Activated T-cell treated with anti-CD3 and anti-CD28 coated beads for 1 hour (primary cell): ENCODE measurements around the gene TNFRSF19.

Experiments used
- DNase-seq: peaks from one replicate; pipeline ENCODE4 v3.0.0-alpha.2; 2020; ENCODE audit warnings: low read depth

The TNFRSF19 gene

DNA sequence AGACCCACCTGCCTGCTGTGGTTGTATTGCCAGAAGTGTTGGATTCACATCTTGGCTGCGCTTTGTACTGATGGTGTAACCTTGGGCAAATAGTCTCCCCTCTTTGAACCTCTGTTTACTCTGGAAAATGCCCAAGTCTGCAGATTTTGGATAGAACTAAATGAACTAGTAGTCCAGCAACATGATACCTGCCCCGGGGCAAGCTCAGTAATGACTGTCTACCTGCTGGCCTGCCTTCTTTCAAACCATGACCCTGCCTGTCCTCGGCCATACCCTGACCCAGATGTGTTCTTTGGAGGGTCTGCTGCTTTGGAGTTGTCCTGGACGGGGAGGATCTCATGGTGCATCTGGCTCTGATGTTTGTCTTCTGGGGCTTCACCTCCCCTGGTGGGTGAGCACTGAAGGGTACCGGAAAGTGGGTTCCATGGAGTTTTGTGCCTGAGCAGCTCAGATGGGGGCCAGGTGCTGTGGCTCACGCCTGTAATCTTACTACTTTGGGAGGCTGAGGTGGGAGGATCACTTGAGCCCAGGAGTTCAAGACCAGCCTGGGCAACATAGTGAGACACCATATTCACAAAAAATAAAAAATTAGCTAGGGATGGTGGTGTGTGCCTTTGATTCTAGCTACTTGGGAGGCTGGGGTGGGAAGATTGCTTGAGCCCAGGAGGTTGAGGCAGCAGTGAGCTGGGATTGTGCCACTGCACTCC is 59.5 kb downstream of the TNFRSF19 start:
- no peak for DNase-seq

DNA sequence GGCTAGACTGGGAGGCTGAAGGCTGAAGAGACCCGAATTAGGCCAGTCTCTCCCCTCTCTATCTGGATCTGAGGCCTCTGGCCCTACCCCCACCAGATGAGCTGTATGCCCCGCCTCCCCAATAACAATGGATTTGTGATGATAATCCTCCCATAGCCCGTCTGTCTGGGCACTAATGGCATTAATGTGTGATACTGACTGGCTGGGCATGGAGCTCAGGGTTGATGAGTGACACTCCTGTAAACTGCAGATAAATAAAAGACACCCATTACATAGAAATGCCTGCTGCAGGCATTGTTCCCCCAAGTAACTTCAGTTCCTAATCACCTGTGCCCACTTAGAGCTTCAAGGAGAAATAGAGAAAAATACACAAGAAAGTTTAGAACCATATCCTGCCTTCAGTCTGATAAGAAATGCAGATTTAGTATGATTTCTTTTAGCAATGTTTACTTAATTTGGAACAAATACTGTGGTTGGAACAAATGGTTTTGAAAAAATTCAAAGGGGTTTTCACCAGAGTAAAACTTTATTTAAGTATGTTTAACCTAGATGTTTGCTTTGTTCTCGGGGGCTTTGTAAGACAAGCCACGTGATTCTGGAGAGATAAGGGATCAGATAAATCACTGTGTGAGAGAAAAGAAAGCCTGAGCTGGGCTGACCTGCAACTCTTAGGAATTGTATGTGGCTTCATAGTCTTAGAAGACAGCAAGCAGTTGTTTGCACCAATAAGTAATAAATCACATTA is 60.3 kb downstream of the TNFRSF19 start:
- DNase-seq, result no peak

DNA sequence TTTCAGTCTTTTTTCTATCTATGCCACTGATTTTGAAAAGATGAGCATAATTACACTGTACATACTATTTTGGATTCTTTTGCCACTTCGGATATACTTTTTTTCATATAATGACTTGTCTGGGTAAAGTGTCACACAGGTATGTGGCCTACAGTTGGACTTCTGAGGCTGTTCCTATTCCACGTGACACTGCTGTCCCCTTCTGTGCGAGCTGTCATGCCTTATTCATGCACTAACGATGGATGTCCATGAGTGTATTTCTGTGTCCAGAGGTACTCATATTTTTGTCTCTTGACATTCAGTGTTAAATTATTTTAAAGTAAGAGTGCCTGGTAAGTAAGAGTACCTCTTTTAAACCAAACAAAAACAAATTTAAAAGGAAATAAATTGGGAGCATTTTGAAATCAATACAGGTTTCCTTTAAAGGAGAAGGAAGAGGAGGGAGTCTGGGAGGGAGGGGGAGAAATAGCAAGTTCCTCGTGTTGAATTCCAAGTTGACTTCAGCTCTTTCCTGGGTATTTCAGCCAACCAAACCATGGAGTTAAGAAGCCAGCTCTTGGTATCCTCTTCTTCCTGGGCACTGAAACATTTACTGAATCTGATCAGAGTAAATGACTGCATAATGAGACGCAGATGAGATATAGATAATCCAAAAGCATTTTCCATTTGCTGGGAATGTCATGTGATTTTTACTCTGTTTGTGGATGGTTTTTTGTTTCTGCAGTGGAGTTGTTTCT is 61.3 kb downstream of the TNFRSF19 start:
- no peak for DNase-seq

DNA sequence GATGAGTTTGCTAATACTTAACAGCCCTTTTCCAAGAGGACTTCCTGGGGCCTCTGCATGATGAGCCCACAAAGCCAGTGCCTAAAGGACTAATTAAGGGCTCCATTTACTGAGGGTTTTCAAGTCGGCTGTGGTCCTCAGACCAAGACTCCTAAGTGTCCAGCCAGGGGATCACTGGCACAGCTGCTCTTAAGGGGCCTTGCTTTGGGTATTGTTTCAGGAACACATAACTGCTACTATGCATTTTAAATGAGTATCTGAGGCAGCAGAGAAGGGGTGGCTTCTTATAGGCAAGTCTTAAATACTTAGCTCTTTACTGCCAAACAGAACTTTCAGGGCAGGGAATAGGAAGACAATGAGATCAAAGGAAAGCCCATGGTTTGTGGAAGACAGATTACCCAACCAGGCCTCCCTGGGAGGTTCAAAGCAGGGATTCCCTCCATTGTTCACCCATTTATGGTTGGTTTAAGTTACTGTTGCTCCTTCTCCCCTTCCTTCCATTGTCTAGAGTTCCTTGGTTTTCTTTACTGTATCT is 61.9 kb downstream of the TNFRSF19 start:
- DNase-seq, result no peak

DNA sequence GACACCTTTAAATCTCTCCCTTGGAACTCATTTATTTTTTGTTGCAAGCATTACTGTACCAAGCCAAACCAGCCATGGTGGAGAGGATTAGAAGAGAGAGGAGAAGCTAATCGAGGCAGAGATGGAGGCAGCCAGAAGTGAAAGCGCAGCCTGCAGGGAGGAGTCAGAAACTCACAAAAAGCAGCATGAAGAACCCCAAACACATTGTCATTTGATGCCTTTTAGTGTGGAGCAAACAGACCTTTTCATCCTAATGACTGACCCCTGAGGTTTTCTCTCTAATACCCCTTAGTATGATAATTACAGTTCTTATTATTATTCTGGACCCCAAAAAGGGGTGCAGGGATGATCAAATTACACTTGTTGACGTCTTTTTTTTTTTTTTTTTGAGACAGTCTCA is 62.5 kb downstream of the TNFRSF19 start:
- no peak for DNase-seq

DNA sequence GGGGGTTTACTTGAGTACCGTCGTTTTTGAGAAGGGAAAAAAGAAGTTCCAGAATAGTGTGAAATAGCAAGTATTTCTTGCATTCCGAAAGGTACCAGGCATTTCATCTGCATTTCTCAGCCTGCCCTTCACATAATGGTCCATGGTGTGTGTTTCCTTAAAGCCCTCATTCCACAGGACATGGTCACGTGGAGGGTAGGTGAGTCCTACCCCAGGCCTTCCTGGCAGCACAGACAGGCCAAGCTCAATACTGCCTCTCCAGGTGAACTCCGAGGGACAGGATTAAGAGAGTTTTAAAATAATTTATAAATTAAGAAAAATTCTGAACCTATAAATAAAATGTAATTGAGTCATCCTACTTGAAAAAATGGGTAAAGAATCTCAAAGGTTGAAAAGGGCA is 64.7 kb downstream of the TNFRSF19 start:
- DNase-seq, result no peak

DNA sequence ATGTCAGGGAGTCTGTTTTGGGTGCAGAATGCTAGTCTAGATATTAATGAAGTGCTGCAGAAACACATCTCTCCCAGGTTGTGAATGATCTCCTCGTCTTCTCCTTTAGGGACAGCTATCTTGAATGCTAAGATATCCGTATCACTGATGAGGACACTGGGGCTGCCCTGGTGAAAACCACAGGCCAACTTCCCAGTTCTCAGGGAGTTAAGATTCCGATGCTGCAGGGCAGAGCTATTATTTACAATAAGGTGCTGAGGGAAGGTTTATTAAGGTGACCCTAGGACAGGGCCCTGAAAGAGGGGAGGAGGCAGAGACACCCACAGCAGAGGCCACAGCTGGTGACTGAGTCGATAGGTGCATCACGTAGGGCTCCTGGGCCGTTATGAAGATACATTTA is 66.1 kb downstream of the TNFRSF19 start:
- DNase-seq, result no peak

DNA sequence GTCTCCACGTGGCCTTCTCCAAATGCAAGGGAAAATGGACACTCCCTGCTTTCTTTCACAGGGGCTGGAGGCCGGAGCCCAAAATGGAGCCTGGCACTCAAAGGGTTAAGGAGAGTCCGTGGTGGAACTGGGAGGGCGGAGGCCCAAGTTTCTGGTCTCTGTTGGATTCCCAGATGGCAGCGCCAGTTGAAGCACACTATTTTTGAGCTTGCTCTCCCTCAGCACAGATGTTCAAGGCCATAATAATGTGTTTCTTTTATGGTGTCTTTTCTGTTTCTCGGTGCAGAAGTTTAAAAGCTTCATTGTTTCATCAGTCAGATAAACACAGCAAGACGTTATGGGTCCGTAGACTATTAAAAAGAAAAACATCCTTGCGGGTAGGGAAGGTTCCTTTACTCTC is 67.6 kb downstream of the TNFRSF19 start:
- no peak for DNase-seq

DNA sequence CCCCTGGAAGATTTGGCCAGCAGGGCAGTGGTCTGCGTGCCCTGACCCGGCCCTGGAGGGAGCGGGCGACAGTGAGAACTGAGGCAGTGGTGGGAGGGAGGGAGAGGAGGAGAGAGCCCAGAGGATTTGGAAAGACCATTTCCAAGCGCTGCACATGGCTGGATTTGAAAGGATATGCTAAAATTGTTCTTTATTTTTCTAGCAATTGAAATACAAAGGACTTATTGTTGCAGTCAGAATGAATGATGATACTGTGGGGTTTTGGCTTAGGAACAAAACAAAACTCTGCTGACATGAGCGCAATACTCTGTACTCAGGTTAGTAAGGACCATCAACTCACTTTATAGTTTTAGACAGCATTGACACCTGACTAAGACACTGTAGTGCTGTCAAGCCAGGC is 69.5 kb downstream of the TNFRSF19 start:
- DNase-seq, result no peak

DNA sequence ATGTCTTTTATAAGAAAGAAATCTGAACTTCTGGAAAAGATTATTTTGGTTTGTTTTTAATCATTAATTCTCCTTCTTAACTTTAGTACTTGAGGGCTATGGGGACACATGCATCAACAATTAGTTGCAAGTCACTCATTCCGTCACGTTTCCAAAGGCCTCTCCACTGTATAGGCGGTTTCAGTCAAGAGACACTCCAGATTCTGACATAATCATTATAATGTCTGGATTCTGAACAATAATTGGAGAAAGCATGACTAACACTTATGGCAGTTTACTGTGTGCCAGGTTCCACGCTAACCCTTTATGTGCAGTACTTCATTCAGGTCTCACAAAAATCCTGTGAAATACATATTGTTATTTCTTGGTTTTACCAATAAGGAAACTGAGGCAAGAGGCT is 71.9 kb downstream of the TNFRSF19 start:
- no peak for DNase-seq

DNA sequence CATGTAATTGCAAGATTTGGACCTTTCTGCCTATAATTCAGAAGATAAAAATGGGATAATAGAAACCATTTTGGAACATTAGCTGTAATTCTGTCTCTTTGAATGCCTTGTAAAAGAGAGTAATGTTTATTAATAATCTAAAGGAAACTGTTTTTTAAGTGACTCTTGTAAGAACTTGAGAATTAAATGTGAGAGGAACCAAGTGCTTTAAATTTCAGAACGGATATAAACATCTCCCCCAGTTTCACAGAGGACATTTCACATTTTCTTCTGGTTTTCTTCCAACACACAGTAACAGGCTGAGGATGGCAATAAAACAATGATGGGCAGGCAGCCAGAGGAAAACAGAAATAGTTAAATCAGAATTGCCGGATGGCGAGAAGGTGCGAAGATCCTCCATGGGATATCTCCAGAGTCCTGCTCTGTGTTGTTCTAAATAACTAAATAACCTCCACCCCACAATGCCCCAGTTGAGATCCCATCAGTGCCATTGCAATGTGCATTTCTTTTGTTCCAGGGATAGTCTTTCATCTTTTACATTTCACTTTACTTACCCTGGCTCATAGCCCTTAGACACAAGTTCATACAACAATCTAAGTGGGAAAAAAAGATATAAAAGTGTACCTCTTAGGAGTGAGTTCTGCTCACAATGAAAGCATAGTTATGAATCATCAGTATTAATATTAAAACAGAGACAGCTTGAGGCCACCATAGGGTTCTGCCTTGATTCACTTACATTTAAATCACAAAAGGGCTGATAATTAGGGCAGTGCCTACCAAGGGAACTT is 73.3 kb downstream of the TNFRSF19 start:
- DNase-seq, result no peak

DNA sequence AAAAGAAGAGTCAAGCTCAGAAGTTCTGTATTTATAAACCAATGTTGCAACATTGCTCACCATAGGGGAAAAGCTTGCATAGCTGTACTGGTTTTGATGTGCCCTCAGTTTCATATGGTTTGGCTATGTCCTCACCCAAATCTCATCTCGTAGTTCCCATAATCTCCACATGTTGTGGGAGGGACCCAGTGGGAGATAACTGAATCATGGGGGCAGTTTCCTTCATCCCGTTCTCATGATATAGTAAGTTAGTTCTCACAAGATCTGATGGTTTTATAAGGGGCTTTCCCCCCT is 73.9 kb downstream of the TNFRSF19 start:
- no peak for DNase-seq

DNA sequence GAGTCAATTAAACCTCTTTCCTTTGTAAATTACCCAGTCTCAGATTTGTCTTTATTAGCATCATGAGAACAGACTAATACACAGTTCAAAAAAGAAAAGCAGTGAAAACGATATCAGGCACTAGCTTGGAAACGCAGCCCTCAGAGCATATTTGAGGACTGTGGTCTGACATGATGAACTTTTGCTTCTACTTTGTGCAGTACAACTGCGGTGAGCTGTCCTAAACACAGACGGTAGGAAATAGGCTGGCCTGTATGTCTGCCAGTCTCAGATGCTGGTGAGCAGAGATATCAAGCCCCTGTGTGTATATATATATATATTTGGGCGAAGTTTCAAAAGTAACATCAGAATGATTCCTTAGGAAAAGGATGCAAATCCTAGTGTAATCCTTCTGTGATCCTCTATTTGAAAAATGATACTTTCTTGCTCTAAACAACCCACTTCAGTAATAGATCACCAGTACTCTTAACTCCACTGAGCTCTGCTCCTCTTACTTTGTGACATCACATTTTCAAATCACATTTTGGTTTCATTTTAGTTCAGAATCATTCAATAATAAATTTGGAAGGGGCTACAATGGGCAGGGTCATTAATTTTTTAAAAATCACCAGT is 74.4 kb downstream of the TNFRSF19 start:
- DNase-seq, result no peak

DNA sequence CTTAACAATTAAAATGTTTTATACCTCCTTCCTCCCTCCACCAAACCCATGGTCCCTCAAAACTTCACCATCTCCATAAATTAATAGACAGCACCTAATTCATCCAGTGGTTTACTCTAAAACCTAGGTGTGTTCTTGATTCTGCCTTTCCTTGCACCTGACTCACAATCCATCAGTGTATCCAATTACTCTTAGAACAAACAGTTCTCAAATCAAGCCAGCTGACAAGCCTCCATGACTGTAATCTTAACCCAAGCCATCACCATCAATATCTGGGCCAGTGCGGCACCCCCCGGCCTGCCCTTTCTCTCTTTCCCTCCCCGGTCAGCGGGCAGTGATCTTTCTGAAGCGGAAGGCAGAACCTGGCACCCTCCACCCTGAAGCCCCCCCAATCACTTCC is 75.6 kb downstream of the TNFRSF19 start:
- no peak for DNase-seq

DNA sequence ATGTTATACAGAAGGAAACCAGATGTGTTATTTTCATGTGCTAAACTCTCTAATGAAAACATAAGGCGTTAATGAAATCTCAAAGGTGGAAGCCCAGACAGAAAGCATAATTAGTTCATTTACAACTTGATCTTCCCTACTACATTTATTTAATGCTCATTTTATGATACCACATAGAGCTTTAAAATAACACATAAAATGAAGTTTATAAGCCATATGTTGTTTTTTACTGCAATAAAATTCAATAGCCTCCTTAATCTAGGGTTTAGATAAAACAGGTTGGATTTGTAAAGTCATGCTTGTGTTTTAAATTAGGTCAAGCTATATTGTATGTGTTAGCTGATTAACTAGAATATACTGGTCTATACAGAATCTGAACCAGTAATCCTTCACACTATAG is 81.2 kb downstream of the TNFRSF19 start:
- no peak for DNase-seq

DNA sequence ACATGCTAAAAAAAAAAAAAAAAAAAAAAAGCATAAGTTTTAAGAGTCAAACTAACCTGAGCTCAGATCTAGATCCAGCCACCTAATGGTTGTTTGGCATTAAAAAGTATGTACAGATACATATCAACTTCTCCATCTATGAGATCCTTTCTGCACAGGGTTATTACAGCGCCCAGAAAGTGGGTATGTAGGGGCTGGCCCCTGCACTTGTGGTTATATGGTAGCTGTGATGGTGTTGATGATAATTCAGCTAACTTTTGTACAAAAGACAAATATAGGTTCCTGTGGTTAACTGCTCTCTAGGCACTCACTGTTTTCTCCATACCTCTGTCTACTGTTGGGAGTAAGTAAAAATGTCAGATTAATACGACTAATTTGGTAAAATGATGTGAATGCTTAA is 81.7 kb downstream of the TNFRSF19 start:
- DNase-seq, result no peak

DNA sequence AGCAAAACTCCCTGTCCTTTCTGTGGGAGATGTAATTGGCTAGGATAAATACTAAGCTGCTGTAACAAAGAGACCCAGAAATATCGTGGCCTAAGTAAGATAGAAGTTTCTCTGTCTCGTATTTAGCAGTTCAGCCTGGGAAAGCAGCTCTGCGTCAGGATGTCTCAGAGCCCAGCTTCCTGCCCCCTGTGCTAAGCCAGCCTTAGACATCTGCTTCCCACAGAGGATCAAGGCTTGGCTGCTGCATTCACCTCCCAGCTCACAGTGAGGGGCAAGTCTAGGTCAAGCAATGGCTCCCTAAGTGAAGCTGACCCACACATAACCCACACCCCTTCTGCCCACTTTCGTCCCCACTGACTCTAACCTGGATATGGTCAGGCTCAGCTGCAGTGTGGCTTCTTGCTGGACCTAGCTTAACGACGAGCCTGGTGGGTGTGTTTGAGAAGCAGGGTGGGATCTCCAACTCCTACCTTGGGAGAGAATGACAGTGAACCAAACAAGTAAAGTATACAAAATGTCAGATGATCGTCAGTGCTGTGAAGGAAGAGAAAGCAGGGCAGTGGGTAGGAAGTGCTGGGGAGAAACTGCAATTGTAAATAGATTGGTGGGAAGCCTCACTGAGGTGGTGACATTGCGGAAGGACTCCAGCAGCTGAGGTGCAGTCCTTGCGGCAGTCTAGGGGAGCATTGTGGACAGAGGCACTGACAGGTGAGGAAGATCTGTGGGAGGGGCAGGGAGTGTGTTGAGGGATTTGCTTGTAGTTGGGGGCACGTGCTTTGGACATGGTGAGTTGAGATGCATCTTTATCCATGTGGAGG is 82.9 kb downstream of the TNFRSF19 start:
- DNase-seq, result no peak

DNA sequence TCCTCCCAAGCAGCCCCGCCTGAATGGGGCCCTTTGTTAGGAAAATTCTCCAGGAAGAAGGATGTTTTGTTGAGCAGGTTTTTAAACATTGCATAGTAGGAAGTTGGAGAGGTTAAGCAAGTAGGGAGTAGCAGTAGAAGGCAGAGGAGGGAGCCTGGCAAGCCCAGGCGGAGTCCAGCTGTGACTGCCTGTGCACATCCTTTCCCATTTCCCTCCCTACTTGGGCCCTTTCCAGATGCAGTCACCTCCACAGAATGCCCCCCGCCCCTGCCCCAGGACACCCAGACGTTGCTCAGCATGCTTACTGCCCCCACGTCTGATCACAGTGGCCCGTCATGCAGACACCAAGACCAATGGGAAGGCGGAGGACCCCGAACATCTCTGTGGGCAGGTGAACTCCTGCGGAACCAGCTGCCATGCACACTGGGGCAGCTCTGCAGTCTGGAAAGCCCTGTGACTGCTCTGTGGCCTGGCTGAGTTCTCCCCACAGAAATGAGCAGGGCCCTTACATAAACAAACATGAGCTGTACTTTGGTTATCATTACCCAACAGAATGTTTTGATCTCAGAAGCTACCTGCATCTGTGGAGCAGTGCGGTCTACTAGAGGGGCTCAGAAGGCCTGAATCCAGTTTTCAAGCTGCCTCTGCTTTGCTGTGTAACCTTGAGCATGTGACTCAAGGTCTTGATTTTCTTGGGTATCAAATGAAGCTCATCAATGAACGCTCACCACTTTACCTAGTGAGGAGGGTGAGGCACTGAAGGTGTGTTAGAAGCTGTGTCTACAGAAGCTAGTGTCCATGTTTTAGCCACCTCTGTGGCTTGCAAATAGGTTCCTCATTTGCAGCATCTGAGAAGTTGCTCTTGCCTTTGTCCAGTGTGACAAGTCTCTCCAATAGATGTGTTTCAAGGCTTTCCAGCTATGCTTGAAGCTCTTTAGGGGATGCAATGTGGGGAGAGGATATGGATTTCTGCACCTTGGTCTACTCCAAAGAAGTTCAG is 84.2 kb downstream of the TNFRSF19 start:
- no peak for DNase-seq

DNA sequence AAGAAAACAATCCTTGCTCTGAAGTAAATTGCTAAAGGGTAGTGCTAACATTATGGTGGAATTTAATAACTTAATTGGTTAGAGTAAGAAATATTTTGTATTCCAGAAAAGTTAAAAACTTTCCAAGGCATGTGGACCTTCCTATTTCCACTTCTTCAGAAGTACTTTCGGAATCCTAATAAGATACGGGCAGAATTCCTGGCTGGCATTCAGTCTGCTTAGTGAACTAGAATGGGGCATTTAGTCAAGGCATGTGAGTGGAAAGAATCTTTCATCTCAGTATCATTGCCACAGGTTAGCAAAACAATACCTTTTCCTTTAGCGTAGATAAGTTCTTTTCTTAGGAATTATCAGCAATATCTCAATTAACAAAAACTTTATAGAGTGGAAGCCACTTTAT is 85.1 kb downstream of the TNFRSF19 start:
- no peak for DNase-seq
